Activated naive CD4-positive, alpha-beta T cell (primary cell): ENCODE results near the gene CIITA.

ENCODE experiments used
- DNase-seq, 4 experiments: peaks; one replicate each; lab custom pipeline; 2025; lab: John Stamatoyannopoulos, UW

CIITA gene

DNA sequence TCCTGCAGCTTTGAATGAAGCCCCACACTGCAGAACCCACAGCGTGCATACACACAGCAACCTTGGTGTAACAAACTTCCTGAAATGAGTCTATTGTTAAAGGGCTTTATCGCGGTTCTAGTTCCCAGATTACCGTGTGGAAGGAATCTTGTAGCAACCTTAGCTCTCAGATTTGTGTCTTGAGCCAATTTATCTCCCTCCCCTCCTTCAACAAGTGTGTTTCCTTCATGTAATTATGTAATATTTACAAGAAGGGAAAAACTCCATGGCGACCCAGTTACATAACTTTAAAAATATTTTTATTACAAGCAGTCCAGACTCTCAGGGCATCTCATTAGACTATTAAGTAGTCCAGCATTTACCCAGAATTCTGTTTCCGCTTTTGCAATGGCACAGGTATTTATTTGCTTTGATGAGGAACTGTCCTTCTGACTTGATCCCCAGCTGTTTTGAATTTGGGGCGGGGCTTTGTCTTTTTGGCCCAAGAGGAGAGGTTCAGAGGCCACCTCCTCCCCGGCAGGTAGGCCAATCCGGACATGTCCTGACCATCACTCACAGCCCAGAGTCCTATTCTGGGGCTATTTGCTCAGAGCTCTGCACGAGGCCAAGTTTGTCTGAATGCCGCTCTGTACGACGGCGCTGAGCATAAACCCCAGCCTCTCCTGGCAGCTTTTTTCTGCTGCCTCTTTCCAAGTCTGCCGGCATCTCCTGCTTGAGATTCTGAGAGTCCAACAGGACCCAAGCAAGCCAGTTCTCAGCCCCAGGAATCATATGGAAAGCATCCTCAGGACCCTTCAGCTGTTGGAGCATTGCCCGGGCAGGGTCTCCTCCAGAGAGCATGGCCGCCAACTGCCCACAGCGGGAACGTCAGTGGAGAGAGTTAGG lies 103.0 kb downstream of the CIITA start:
- DNase-seq = no peak

DNA sequence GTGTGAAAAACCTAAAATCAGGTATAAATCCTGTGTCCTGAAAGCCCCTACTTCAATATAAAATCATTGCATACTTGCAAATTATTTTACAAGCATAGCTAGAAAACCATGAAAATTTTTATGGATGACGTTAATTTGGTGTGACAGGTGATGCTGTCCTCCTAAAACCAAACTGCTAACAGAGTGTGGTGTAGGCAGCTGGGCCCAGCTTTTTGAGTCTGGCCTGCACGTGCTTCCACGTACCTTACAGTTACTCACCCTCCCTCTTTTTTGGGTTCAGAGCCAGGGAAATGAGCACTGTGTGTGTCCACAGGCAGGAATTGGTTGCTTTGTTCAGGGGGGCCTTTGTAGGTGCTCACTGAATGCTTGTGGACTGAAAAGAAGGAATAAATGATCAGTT lies 103.8 kb downstream of the CIITA start:
- no peak for DNase-seq

DNA sequence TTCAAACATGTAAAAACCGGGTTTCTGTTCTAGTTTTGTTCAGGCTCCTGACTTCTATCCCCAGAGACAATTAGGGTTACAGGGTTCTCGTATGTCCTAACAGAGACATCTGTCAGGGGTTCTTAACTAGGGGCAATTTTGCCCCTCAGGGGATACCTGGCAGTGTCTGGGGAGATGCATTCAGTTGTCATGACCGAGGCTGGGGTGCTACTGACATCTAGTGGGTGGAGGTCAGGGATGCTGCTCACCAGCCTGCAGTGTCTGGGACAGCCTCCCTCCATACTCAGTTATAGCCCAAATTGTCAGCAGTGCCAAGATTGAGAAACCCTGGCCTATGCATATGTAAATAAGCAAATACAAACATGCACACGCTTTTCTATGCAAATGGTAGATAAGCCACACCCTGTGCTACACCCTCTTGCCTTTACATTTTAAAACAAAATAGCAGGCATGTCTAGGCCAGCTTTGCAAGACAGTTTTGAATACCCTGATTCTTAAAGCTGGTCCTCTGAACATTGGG lies 104.8 kb downstream of the CIITA start:
- peak in 1 of 4 experiments; percentile 15 for DNase-seq

DNA sequence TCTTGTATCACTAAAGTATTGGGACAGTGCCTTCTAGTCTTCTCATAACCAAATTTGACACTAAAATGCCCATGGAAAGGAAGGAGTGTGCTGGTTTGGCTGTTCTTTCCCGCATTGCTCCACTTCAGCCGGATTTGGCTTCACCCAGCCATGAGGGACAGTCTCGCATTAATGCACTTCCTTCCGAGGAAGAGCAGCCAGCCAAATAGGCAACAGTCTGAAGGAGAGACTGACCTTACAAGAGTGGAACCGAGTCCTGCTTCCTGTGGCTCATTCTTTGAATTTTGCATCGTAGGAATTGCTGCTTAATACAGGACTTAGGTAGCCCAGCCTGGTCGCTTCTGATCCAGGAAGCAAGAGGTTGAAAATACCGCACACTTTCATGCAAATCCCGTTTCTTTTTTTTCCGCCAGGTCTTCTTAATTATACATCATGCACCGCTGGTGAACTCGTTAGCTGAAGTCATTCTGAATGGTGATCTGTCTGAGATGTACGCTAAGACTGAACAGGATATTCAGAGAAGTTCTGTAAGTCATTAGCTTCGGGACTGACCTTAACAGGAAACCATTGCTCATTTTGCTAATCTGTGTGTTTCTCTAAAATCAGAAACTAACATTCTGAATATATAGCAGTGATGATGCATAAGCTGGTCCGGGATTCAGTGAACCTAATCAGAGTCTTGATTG lies 105.6 kb downstream of the CIITA start:
- DNase-seq = no peak

DNA sequence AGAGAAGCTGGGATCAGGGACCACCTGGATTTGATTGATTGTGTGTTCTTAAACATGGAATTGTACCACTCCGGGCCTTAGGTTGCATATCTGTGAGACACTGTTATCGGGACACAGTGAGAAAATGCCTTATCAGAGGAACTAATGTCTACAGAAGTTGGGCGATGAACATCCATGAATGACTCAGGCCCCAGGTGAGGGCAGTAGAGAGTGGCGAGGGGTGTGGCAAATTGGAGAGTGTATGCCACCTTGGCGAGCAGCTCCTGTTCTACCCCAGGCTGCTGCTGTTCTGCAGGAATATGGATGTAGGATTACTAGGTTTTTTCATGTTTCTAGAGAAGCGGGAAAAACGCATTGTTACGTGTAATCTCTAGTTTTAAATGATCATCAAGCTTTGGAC lies 106.2 kb downstream of the CIITA start:
- DNase-seq = peak in 1 of 4 experiments; percentile 4

DNA sequence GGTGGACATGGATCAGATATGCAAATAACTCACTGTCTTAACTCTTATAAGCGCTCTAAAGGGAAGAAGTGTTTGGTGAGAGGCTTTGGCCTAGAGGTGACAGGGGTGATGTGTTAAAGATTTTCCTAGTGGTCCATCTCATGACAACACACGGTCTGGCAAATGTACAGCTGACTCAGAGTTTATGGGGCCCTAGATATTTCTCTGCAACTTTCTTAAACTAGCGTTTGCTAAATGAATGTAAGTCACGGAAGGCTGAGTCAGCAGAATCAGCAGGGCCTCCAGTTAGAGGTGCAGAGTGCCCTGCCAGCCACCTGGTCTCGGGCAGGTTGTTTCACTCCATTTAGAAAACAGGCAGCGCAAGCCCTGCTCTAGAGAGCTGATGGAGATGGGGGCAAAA lies 107.5 kb downstream of the CIITA start:
- DNase-seq = no peak
